GM12878 (cell line): ENCODE measurements around the gene PLXNB3. TPM values are rescaled to one million over a fixed set of nuclear protein-coding genes. Genes with fewer than 3 reads are reported as not detected.

Experiments used
- ATAC-seq: fragments of 200-7000 bp; cut with Tn5 transposase; 3 replicates; pipeline ENCODE4 v1.9.1; 2020; ENCODE audit warnings: mild to moderate bottlenecking, moderate library complexity
- Bru-seq: library from RNA; stranded (reverse); fragments of 400-500 nt; gene quantifications from one replicate; lab custom pipeline; 2021; lab: Mats Ljungman, UMichigan
- BruChase-seq, 2 experiments: library from RNA; stranded (reverse); fragments of 400-500 nt; gene quantifications; one replicate each; lab custom pipeline; 2021; lab: Mats Ljungman, UMichigan
- BruUV-seq: library from RNA; stranded (reverse); fragments of 400-500 nt; replicated peaks from 2 replicates; lab custom pipeline; 2021; lab: Mats Ljungman, UMichigan
- CTCF ChIA-PET: fragments of 300-600 bp; sonication (Branson Sonifier 250); formaldehyde crosslinking; extraction: SDS; loops from one replicate; lab custom pipeline; 2021; ENCODE audit warnings: inconsistent platforms; lab: Yijun Ruan, JAX
- POLR2A ChIA-PET: fragments of 350-600 bp; formaldehyde crosslinking; extraction: SDS; loops from one replicate; lab custom pipeline; 2021; ENCODE audit warnings: inconsistent platforms; lab: Charles Lee
- RAD21 ChIA-PET: fragments of 300-600 bp; sonication (Branson Sonifier 250); formaldehyde crosslinking; loops from one replicate; lab custom pipeline; 2023; ENCODE audit warnings: antibody characterized with exemption; ENCODE audit not compliant: unreplicated experiment; lab: Charles Lee
- SMC1A ChIA-PET: fragments of 300-600 bp; sonication (Branson Sonifier 250); formaldehyde crosslinking; loops from one replicate; lab custom pipeline; 2023; ENCODE audit not compliant: unreplicated experiment, uncharacterized antibody; lab: Charles Lee
- DNase-seq: peaks from one replicate; pipeline ENCODE4 v3.0.0-alpha.2; 2011; ENCODE audit warnings: low read depth, low spot score
- FAIRE-seq: peaks from 3 replicates; lab custom pipeline; 2011; peaks lifted over from hg19 to GRCh38; lab: Jason Lieb, UNC
- H2AFZ ChIP-seq: 2 replicates; pipeline ENCODE4 v1.6.0; 2011; ENCODE audit warnings: low read depth, low read length, control low read depth; ENCODE audit not compliant: control insufficient read depth
- H3K27ac ChIP-seq: 2 replicates; pipeline ENCODE4 v1.5.1; 2011; ENCODE audit warnings: control low read depth; ENCODE audit not compliant: control insufficient read depth, insufficient read depth
- H3K27me3 ChIP-seq, 2 experiments: replicated peaks in 1 of 2; 2 replicates each; pipeline versions ENCODE4 v1.6.0 to v1.6.1; 2011; ENCODE audit warnings: low read length in 1 of 2; ENCODE audit not compliant: control insufficient read depth in 2 of 2, insufficient read depth in 2 of 2
- H3K36me3 ChIP-seq, 2 experiments: 2 replicates each; pipeline ENCODE4 v1.5.1; 2011; ENCODE audit warnings: low read length in 1 of 2; ENCODE audit not compliant: control insufficient read depth in 2 of 2, insufficient read depth in 2 of 2
- H3K4me1 ChIP-seq: 2 replicates; pipeline ENCODE4 v1.6.1; 2011; ENCODE audit warnings: mild to moderate bottlenecking, low read length, moderate library complexity, mixed read lengths; ENCODE audit not compliant: control insufficient read depth, insufficient read depth
- H3K4me2 ChIP-seq: 2 replicates; pipeline ENCODE4 v1.6.0; 2011; ENCODE audit warnings: control low read depth; ENCODE audit not compliant: control insufficient read depth, insufficient read depth
- H3K4me3 ChIP-seq: fragments of 200-600 bp; sonication (generic); 2 replicates; pipeline ENCODE4 v1.5.1; 2016
- H3K79me2 ChIP-seq: 2 replicates; pipeline ENCODE4 v1.6.0; 2011; ENCODE audit warnings: low read length; ENCODE audit not compliant: control insufficient read depth, insufficient read depth
- H3K9ac ChIP-seq: 2 replicates; pipeline ENCODE4 v1.8.0; 2011; ENCODE audit warnings: low read length, control low read depth, mixed read lengths; ENCODE audit not compliant: control insufficient read depth, insufficient read depth
- H3K9me3 ChIP-seq: replicated peaks from 3 replicates; pipeline ENCODE4 v1.5.1; 2011; ENCODE audit warnings: mild to moderate bottlenecking, low read length; ENCODE audit not compliant: control insufficient read depth, insufficient read depth
- H4K20me1 ChIP-seq: 2 replicates; pipeline ENCODE4 v1.6.0; 2011; ENCODE audit not compliant: control insufficient read depth, insufficient read depth
- FOXK2 ChIP-seq: fragments of 450-650 bp; IDR thresholded peaks from 2 replicates; pipeline ENCODE4 v1.6.1; 2017; ENCODE audit warnings: mild to moderate bottlenecking, moderate library complexity
- KDM1A ChIP-seq: fragments of 200-600 bp; sonication (generic); IDR thresholded peaks from 2 replicates; pipeline ENCODE4 v1.6.1; 2016; ENCODE audit warnings: borderline replicate concordance
- MYC ChIP-seq: IDR thresholded peaks from 2 replicates; pipeline ENCODE4 v1.6.1; 2011; ENCODE audit warnings: mild to moderate bottlenecking, low read length, moderate library complexity, inconsistent platforms; ENCODE audit not compliant: insufficient read depth, insufficient replicate concordance, insufficient read length, severe bottlenecking
- SIX5 ChIP-seq: IDR thresholded peaks from 2 replicates; pipeline ENCODE4 v1.6.1; 2011; ENCODE audit warnings: mild to moderate bottlenecking, low read depth, low read length, moderate library complexity; ENCODE audit not compliant: severe bottlenecking
- SRF ChIP-seq, 2 experiments: IDR thresholded peaks; 2 replicates each; pipeline ENCODE4 v1.6.1; 2011; ENCODE audit warnings: low read depth in 2 of 2, low read length in 2 of 2, mild to moderate bottlenecking in 1 of 2, moderate library complexity in 1 of 2
- WGBS: methylation state at CpG from one replicate; pipeline ENCODE4 v1.1.6; 2016; ENCODE audit warnings: low lambda C conversion rate; ENCODE audit not compliant: insufficient replicate concordance, insufficient coverage; ENCODE audit errors: missing lambda C conversion rate; 5-methylcytosine and 5-hydroxymethylcytosine counted together
- in situ Hi-C: fragments of 300-500 bp; cut with MboI; formaldehyde crosslinking; loops from 9 replicates; pipeline ENCODE4 v1.14.3; 2018; ENCODE audit warnings: mixed read lengths
- intact Hi-C: fragments of 100-400 bp; cut with micrococcal nuclease; formaldehyde crosslinking; loops from one replicate; pipeline ENCODE4 v1.14.2; 2022; ENCODE audit not compliant: unreplicated experiment
- long read RNA-seq, 2 experiments: library from polyadenylated mRNA; unstranded; transcript quantifications; one replicate each; pipeline ENCODE4 v2.0.0, GENCODE V29; 2019 to 2020
- polyA minus RNA-seq, 3 experiments: library from RNA; depleted of rRNA, polyadenylated mRNA; stranded (reverse); fragments of >200 nt; gene quantifications; 2 replicates each; pipeline ENCODE4 v1.2.3, GENCODE V29; 2011
- polyA plus RNA-seq, 11 experiments: library from polyadenylated mRNA; depleted of rRNA in 4 of 11; unstranded in 6 of 11; stranded (reverse) in 5 of 11; fragments of >200 nt; fragmentation: Nextera tagmentation in 4 of 11; fragmentation: Illumina TruSeq in 1 of 11; extraction: Ambion mirVana in 4 of 11; extraction: Trizol in 1 of 11; gene quantifications; 1 replicate in 1 of 11; 2 replicates in 10 of 11; pipeline versions ENCODE4 v1.2.1 to v1.2.3, GENCODE V29; 2011 to 2016; ENCODE audit warnings: inconsistent platforms in 2 of 11, missing spikeins in 2 of 11, low read depth in 1 of 11
- total RNA-seq, 4 experiments: library from RNA; depleted of rRNA in 3 of 4; stranded (reverse); fragments of >200 nt in 3 of 4; fragmentation: Illumina TruSeq in 1 of 4; extraction: Trizol in 1 of 4; gene quantifications; 2 replicates each; pipeline versions ENCODE4 v1.2.1 to v1.2.3, GENCODE V29; 2013 to 2021
- TF ChIP-seq, protein P1 (sequence below): fragments of 450-650 bp; IDR thresholded peaks from 2 replicates; pipeline ENCODE4 v1.6.1; 2017; ENCODE audit warnings: mild to moderate bottlenecking, moderate library complexity
- TF ChIP-seq, protein P2 (sequence below), 3 experiments: IDR thresholded peaks in 2 of 3; conservative IDR thresholded peaks in 1 of 3; 2 replicates each; pipeline ENCODE4 v1.5.1; 2011; ENCODE audit warnings: low read depth in 3 of 3, low read length in 3 of 3, mild to moderate bottlenecking in 3 of 3, control low read depth in 2 of 3, moderate library complexity in 2 of 3, inconsistent platforms in 1 of 3, mixed read lengths in 1 of 3; ENCODE audit not compliant: control insufficient read depth in 2 of 3, insufficient read depth in 1 of 3; ENCODE audit errors: extremely low read depth in 1 of 3
- TF ChIP-seq, protein P3 (sequence below): IDR thresholded peaks from 2 replicates; pipeline ENCODE4 v1.6.1; 2011; ENCODE audit warnings: borderline replicate concordance, low read depth, mild to moderate bottlenecking, moderate library complexity, low read length; ENCODE audit not compliant: insufficient read depth, poor library complexity, severe bottlenecking

PLXNB3 gene
- total RNA-seq (2013; cell fraction: nucleolus; rRNA removed), result 0.31 TPM in 1 of 2 replicates, not detected in the other
- total RNA-seq (2014; rRNA removed) (not detected in 2 replicates), total RNA-seq (2014; rRNA removed; fragmentation: Illumina TruSeq; extraction: Trizol) (not detected in 2 replicates), total RNA-seq (2021) (0.21 and 0.53 TPM in 2 replicates), polyA plus RNA-seq (2011; rRNA removed) (0.14 and 0.20 TPM in 2 replicates), polyA plus RNA-seq (2014; fragmentation: Illumina TruSeq; extraction: Trizol) (0.18 TPM in 1 of 2 replicates, not detected in the other), polyA plus RNA-seq (2014; fragmentation: Nextera tagmentation; extraction: Ambion mirVana) (not detected), polyA plus RNA-seq (2014; rRNA removed) (0.62 and 0.68 TPM in 2 replicates), polyA plus RNA-seq (2016; fragmentation: Nextera tagmentation; extraction: Ambion mirVana) (under 1 TPM; 0.06 to 0.43 TPM), polyA minus RNA-seq (2011; rRNA and poly(A)+ RNA removed) (0.82 TPM in 1 of 2 replicates, not detected in the other), Bru-seq, nascent RNA (percentile 15 among the genes with signal in this experiment), BruChase-seq, experiment 1, labeled RNA remaining after a 6-hour chase (percentile 14 among the genes with signal in this experiment), BruChase-seq, experiment 2, labeled RNA remaining after a 2-hour chase (percentile 11 among the genes with signal in this experiment)
- 0.31 TPM for polyA plus RNA-seq (2011; ENCODE audit: low read depth)
- 0.09 and 0.38 TPM in 2 replicates for polyA plus RNA-seq (2011; cell fraction: cytosol; rRNA removed)
- polyA plus RNA-seq (2011; cell fraction: nucleus; rRNA removed), result 3.5 and 3.7 TPM in 2 replicates
- 0.19 and 0.79 TPM in 2 replicates for polyA plus RNA-seq (2012)
- 0.94 TPM in 1 of 2 replicates, not detected in the other for polyA minus RNA-seq (2011; cell fraction: cytosol; rRNA and poly(A)+ RNA removed)
- polyA minus RNA-seq (2011; cell fraction: nucleus; rRNA and poly(A)+ RNA removed), result 0.36 and 0.48 TPM in 2 replicates
- long read RNA-seq, experiment 1, result 0 reads
- long read RNA-seq, experiment 2, result 0 reads

- in situ Hi-C loops (loop anchor here (5.0 kb wide), 1 partner anchor 198 kb away; no protein-coding TSS in a partner anchor), intact Hi-C loops (loop anchor here (1.0 to 5.0 kb wide), 3 partner anchors 183 to 288 kb away; no protein-coding TSS in a partner anchor)
- no peak within 1 kb of the TSS for H3K27ac ChIP-seq
- no peaks in the 10 kb centered on the region for H3K27me3 ChIP-seq
- no peaks in the 10 kb centered on the region for H3K36me3 ChIP-seq
- WGBS, result 12% methylated on average over 26 of the region's 26 CpGs
- ChIA-PET POLR2A (no interaction called here), CTCF (interaction anchor here (0.6 to 2.3 kb wide), 6 partner anchors 10 to 205 kb away, joined by 3 to 26 read pairs (median 4); partner anchors contain the start of gene SLC6A8), RAD21 (interaction anchor here (0.5 kb wide), 1 partner anchor 181 kb away, joined by 3 read pairs; no protein-coding TSS in a partner anchor), SMC1A (no interaction called here)
- H2AFZ ChIP-seq, result no peak within 1 kb of the TSS
- no TSS peak for BruUV-seq
- no peaks in the 10 kb centered on the region for H3K79me2 ChIP-seq
- no peak within 1 kb of the TSS for H3K4me2 ChIP-seq
- FAIRE-seq (no peak), DNase-seq (peak; percentile 0), ATAC-seq (peak; percentile 95)
- no peaks in the 10 kb centered on the region; the same call in 2 of the 3 replicates for H3K9me3 ChIP-seq
- H4K20me1 ChIP-seq, result no peaks in the 10 kb centered on the region
- no peak within 1 kb of the TSS for H3K9ac ChIP-seq
- H3K4me3 ChIP-seq, result no peak within 1 kb of the TSS
- no peaks in the 10 kb centered on the region for H3K4me1 ChIP-seq
- TF ChIP-seq, protein P1, sequence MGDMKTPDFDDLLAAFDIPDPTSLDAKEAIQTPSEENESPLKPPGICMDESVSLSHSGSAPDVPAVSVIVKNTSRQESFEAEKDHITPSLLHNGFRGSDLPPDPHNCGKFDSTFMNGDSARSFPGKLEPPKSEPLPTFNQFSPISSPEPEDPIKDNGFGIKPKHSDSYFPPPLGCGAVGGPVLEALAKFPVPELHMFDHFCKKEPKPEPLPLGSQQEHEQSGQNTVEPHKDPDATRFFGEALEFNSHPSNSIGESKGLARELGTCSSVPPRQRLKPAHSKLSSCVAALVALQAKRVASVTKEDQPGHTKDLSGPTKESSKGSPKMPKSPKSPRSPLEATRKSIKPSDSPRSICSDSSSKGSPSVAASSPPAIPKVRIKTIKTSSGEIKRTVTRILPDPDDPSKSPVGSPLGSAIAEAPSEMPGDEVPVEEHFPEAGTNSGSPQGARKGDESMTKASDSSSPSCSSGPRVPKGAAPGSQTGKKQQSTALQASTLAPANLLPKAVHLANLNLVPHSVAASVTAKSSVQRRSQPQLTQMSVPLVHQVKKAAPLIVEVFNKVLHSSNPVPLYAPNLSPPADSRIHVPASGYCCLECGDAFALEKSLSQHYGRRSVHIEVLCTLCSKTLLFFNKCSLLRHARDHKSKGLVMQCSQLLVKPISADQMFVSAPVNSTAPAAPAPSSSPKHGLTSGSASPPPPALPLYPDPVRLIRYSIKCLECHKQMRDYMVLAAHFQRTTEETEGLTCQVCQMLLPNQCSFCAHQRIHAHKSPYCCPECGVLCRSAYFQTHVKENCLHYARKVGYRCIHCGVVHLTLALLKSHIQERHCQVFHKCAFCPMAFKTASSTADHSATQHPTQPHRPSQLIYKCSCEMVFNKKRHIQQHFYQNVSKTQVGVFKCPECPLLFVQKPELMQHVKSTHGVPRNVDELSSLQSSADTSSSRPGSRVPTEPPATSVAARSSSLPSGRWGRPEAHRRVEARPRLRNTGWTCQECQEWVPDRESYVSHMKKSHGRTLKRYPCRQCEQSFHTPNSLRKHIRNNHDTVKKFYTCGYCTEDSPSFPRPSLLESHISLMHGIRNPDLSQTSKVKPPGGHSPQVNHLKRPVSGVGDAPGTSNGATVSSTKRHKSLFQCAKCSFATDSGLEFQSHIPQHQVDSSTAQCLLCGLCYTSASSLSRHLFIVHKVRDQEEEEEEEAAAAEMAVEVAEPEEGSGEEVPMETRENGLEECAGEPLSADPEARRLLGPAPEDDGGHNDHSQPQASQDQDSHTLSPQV, result no peak
- TF ChIP-seq KDM1A (no peak), FOXK2 (no peak), SRF (IDR thresholded peaks at IDR 0.05; ENCODE audit: low read depth in 2 of 2, low read length in 2 of 2) (no peak), MYC (no peak), SIX5 (no peak)
- TF ChIP-seq, protein P2, sequence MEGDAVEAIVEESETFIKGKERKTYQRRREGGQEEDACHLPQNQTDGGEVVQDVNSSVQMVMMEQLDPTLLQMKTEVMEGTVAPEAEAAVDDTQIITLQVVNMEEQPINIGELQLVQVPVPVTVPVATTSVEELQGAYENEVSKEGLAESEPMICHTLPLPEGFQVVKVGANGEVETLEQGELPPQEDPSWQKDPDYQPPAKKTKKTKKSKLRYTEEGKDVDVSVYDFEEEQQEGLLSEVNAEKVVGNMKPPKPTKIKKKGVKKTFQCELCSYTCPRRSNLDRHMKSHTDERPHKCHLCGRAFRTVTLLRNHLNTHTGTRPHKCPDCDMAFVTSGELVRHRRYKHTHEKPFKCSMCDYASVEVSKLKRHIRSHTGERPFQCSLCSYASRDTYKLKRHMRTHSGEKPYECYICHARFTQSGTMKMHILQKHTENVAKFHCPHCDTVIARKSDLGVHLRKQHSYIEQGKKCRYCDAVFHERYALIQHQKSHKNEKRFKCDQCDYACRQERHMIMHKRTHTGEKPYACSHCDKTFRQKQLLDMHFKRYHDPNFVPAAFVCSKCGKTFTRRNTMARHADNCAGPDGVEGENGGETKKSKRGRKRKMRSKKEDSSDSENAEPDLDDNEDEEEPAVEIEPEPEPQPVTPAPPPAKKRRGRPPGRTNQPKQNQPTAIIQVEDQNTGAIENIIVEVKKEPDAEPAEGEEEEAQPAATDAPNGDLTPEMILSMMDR (IDR thresholded peaks at IDR 0.05 in 2 of 3, conservative IDR thresholded peaks at IDR 0.05 in 1 of 3; ENCODE audit: control insufficient read depth in 2 of 3, extremely low read depth in 1 of 3, insufficient read depth in 1 of 3, low read depth in 3 of 3, low read length in 3 of 3), result peak; percentile 79 to 90 (median 87)
- TF ChIP-seq, protein P3, sequence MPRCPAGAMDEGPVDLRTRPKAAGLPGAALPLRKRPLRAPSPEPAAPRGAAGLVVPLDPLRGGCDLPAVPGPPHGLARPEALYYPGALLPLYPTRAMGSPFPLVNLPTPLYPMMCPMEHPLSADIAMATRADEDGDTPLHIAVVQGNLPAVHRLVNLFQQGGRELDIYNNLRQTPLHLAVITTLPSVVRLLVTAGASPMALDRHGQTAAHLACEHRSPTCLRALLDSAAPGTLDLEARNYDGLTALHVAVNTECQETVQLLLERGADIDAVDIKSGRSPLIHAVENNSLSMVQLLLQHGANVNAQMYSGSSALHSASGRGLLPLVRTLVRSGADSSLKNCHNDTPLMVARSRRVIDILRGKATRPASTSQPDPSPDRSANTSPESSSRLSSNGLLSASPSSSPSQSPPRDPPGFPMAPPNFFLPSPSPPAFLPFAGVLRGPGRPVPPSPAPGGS, result no peak
These were observed at the start of gene PLXNB3 for GRCh38 chrX:153763989-153764755. Gene PLXNB3 (plus strand): TSS chrX:153764249. CDS start chrX:153765536, 1,287 bp downstream.
